H1 (cell line): ENCODE results near the gene TDRD9. TPM values are rescaled to one million over a fixed set of nuclear protein-coding genes. Genes with fewer than 3 reads are reported as not detected.

ENCODE experiments used
- ATF2 ChIP-seq: IDR thresholded peaks from 2 replicates; pipeline ENCODE4 v1.6.1; 2012; ENCODE audit warnings: low read length, inconsistent platforms
- CBX8 ChIP-seq: fragments of 300-800, 300-1000 bp; sonication (generic); IDR thresholded peaks from 2 replicates; pipeline ENCODE4 v1.7.1; 2016; ENCODE audit warnings: low read depth, low read length, borderline replicate concordance
- CHD7 ChIP-seq: fragments of 300-600 bp; sonication (generic); IDR thresholded peaks from 2 replicates; pipeline ENCODE4 v1.7.1; 2012; ENCODE audit warnings: low read length, moderate library complexity, mild to moderate bottlenecking, inconsistent platforms; ENCODE audit not compliant: insufficient replicate concordance
- EGR1 ChIP-seq: IDR thresholded peaks from 2 replicates; pipeline ENCODE4 v1.6.1; 2011; ENCODE audit warnings: low read depth, low read length, borderline replicate concordance
- FOSL1 ChIP-seq: IDR thresholded peaks from 2 replicates; pipeline ENCODE4 v1.6.1; 2011; ENCODE audit warnings: mild to moderate bottlenecking, low read depth, low read length, moderate library complexity; ENCODE audit not compliant: insufficient read depth
- HDAC6 ChIP-seq: IDR thresholded peaks from one replicate; pipeline ENCODE4 v1.7.1; 2012; ENCODE audit warnings: low read depth, mild to moderate bottlenecking, inconsistent platforms, low read length, moderate library complexity
- KDM5A ChIP-seq: fragments of 200-600 bp; IDR thresholded peaks from 2 replicates; pipeline ENCODE4 v1.7.1; 2012; ENCODE audit warnings: mild to moderate bottlenecking, low read length, inconsistent platforms, mixed read lengths
- NANOG ChIP-seq: IDR thresholded peaks from 2 replicates; pipeline ENCODE4 v1.6.1; 2011; ENCODE audit warnings: low read length, low read depth, mild to moderate bottlenecking, inconsistent platforms; ENCODE audit not compliant: insufficient read depth, poor library complexity, severe bottlenecking
- RBBP5 ChIP-seq: IDR thresholded peaks from 2 replicates; pipeline ENCODE4 v1.7.1; 2012; ENCODE audit warnings: low read depth, mild to moderate bottlenecking, inconsistent platforms, low read length, moderate library complexity, borderline replicate concordance
- polyA plus RNA-seq, 7 experiments: library from polyadenylated mRNA; depleted of rRNA in 3 of 7; stranded (reverse) in 5 of 7; unstranded in 2 of 7; fragments of >200 nt in 5 of 7; fragments of 200-250 nt in 2 of 7; gene quantifications; 1 replicate in 5 of 7; 2 replicates in 1 of 7; 4 replicates in 1 of 7; pipeline versions ENCODE4 v1.2.1 to v1.2.3, GENCODE V29; 2011 to 2013; ENCODE audit warnings: missing spikeins in 2 of 7, mixed read lengths in 2 of 7
- total RNA-seq: library from RNA; stranded (reverse); fragmentation: NEBNext Ultra II Directional; extraction: Animal tissue kit (Norgen Biotek cat#: 25700); gene quantifications from 2 replicates; pipeline ENCODE4 v1.2.1, GENCODE V29; 2021

Gene TDRD9
- total and polyA plus RNA-seq, 2 of the 8 experiments (the other 6 are each of a cell fraction or from before 2014, with no cell fraction given), result not detected

GRCh38 chr14:104030958-104031357 is 102.7 kb downstream of the TDRD9 start (continued):
- TF ChIP-seq CHD7, result no peak
- no peak for TF ChIP-seq EGR1
- TF ChIP-seq HDAC6, result no peak
- no peak for TF ChIP-seq KDM5A
- TF ChIP-seq CBX8, result no peak
- no peak for TF ChIP-seq ATF2
- no peak for TF ChIP-seq NANOG
- no peak for TF ChIP-seq FOSL1
- TF ChIP-seq RBBP5, result no peak
